Nucleus accumbens (tissue), 56 donors: ENCODE results near the gene CACHD1.
A peak's percentile ranks its signal among the peaks of the same experiment; 100 is the strongest.

Experiments used
- DNase-seq, 56 donors: peaks; one replicate each; lab custom pipeline; 2025; lab: John Stamatoyannopoulos, UW

Gene CACHD1

DNA sequence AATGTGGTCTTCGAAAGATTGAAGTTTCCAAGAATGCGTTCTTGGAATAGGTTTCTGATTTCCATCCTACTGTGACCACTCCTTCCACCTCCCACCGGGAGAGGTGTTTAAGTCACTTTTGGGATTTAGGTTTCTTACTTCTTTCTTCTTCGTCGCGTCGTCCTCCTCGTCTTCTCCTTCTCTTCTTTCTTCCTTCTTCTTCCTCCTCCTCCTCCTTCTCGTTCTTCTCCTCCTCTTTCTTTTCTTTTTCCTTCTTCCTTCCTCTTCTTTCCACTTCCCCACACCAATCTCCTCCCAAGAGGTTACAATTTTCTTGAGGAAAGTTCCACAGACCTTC lies 2.1 kb downstream of the CACHD1 start:
- DNase-seq = no peak

DNA sequence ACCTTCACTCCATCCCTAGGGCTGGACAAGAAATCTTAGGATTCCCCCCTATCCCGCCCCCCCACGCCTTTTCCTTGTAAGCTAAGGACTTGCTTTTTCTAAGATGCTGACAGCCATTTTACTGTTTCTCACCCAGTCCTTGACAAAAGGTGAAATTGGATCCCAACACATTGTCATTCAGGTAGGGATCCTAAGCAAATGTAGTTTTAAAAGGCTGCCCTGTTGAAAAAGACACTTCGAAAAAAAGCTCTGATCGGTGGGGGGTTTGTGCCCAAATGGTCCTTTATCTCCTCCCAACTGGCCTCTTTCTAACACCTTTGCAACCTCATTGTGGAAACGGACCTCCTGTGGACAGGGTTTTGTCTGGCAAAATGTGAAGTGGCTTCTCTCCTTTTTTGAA lies 2.9 kb downstream of the CACHD1 start:
- no peak for DNase-seq

DNA sequence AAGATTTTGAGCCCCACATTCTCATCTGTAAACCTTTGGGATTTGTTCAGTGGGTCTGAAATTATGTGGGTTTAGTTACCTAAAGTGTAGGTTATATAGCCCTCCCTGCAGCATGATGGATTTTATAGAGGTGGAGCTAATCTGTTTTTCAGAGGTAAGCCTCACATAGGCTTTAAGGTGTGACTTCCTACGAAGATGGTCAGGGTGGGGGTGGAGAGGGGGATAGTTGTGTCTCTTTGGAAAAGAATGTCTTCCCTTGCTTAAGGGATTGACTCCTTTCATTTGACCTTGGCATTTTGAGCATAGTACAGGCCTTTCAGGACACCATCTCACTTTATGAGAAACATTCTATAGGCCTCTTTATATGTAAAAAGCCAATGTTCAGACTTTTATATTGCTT lies 3.4 kb downstream of the CACHD1 start:
- DNase-seq = no peak

- DNase-seq = no peak
Measured at GRCh38 chr1:64474133-64474532, 4.2 kb downstream of the CACHD1 start.

- DNase-seq = peak in 9 of 56 donors; percentile 3 to 58 (median 20)
Measured at GRCh38 chr1:64474665-64475439, 4.9 kb downstream of the CACHD1 start.

- peak in 2 of 56 donors; percentile 19 to 37 for DNase-seq
Measured at GRCh38 chr1:64476251-64476952, 6.5 kb downstream of the CACHD1 start.

GRCh38 chr1:64478594-64479470 lies 8.9 kb downstream of the CACHD1 start:
- DNase-seq = no peak

GRCh38 chr1:64479874-64480273 lies 9.9 kb downstream of the CACHD1 start:
- DNase-seq = no peak

- DNase-seq = no peak
Measured at GRCh38 chr1:64480999-64481772, 11.3 kb downstream of the CACHD1 start.

DNA sequence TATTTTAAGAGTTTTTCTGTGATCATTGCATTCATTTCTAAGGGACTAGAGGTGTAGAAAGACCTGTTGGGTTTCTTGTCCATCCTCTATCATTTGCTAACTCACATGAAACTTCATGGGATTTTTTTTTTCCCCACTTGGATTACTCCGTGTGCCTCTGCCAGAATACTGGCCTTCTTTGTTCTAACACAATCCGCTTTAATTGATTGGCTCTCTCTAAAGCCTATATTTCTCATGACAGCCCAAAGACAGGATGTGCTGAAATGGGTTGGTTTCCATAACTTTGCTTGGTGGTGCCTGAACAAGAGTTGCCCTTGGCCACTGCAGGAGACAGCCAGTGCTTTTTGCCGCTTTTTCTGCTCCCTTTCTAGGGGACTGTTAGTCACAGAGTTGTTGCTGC lies 12.2 kb downstream of the CACHD1 start:
- no peak for DNase-seq

GRCh38 chr1:64482720-64483119 lies 12.8 kb downstream of the CACHD1 start:
- DNase-seq = no peak

DNA sequence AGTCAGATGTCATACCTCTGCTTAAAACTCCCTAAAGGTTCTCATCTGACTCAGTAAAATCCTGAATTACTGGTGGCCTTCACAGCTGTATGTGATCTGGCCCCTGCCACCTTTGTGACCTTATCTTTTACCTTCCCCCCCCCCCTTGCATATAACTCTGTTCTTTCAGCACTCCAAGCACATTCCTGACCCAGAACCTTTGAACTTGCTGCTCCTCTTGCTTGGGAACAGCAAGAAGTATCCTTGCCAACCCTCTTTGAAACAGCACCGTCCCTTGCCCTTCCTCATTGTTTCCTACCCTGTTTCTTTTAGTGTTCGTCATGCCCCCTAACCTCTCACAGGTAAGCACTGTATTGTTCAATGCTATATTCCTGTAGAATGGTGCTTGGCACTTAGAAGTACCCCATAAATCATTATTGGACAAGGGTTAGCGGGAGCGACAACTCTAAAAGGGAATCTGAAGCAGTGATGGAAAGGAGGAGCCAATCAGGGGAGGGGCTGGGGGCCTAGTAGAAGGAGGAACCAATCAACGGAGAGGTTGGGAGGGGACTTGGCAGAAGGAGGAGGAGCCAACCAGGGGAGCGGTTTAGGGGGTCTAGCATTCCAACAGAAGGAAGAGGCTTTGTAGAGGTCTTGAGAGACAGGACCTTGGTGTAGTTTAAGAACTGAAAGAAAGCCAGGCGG lies 13.9 kb downstream of the CACHD1 start:
- DNase-seq = no peak

DNA sequence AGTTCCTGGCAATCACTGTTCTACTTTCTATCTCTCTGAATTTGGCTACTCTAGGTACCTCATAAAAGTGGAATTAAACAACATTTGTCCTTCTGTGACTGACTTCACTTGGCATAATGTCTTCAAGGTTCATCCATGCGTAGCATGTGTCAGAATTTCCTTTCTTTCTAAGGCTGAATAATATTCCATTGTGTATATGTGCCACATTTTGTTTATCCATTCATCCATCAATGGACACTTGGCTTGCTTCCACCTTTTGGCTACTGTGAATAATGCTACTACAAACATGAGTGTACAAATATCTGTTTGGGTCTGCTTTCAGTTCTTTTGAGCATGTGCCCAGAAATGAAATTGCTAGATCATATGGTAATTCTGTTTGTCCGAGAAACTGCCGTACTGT lies 14.7 kb downstream of the CACHD1 start:
- DNase-seq = peak in 1 of 56 donors; percentile 26

DNA sequence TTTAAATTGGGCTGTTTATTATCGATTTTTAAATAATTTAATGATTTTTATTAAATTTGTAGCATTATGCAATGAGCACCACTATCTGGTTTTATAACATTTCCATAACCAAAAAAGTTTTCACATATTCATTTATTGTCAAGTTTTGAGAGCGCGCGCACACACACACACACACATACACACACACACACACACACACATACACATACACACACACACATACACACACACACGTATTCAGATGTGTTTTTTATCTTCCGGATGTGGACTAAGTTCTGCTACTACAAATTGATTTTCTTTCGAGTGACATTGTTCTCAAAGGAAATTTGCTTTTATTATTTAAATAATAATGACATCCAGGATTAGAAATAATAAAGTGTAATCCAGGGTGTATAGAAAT lies 16.3 kb downstream of the CACHD1 start:
- no peak for DNase-seq

DNA sequence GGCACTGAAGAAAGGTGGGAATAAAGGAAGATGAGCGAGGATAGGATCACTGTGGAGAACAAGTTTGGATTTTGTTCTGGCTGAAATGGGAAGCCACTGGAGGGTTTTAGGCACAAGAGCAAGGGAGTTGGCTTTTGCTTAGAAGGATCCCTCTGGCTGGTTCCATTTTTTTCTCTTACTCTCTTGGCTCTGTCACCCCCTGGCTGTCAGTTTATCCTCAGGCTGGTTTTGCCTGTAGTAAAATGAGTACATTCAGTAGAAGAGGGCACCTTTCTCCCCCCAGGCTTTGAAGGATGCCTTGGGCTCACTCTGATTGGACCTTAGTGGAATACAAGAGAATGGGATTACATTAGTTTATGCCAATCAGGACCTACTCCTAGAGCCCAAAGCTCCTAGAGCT lies 17.1 kb downstream of the CACHD1 start:
- DNase-seq = no peak

GRCh38 chr1:64488862-64489261 lies 18.9 kb downstream of the CACHD1 start:
- DNase-seq = no peak

DNA sequence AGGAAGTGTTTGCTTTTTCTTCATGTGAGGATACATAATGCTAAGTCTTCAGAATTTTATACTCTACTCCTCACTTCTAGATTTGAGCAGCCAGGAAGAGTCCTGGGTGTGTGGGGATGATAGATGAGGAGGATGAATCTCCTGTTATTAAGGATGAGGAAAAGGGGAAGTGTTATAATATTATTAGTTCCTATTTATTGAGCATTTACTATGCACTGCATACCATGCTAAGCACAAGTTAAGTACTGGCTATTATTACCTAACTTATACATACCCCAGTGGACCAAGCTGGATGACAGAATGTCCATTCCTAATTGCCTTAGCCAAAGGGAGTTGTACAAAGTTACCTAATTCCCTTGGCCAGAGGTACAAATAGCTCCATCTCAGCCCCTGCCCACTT lies 19.8 kb downstream of the CACHD1 start:
- DNase-seq = no peak

- DNase-seq = peak in 2 of 56 donors; percentile 13 to 37
Measured at GRCh38 chr1:64490213-64490818, 20.4 kb downstream of the CACHD1 start.

DNA sequence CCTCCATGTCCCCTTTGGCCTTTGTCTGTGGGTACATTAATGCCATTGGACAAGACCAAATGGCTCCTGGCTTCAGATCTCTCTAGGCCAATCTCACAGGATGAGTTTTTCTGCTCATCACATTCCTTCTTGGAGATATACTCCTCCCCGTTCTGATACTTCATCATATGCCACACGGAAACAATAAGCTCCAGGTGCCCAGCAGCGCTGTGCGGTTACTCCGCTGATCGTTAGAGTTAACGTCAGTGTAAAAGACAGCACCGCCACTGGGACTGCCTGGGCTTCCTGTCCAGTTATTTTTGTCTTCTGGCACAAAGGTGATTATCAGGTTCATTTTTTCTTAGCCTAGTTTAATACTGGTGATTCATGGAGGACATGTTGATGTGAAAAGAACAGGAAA lies 22.5 kb downstream of the CACHD1 start:
- no peak for DNase-seq
